PC-9 (cell line): ENCODE data around the gene CACYBP.

Experiments
- CTCF ChIP-seq: fragments of 200-600 bp; sonication (generic); conservative IDR thresholded peaks from 2 replicates; pipeline ENCODE4 v1.6.1; 2017; ENCODE audit warnings: mixed run types, antibody characterized with exemption, mild to moderate bottlenecking, moderate library complexity
- EZH2 ChIP-seq: fragments of 200-600 bp; sonication (generic); IDR thresholded peaks from 2 replicates; pipeline ENCODE4 v1.8.0; 2017; ENCODE audit warnings: antibody characterized with exemption, low read depth

- no peak for TF ChIP-seq EZH2
- no peak for TF ChIP-seq CTCF
These were observed 10.1 kb upstream of the CACYBP start for GRCh38 chr1:174989536-174990220.
